HG02981 (cell line): Measurements from ENCODE around the gene CLEC18A.
"Not testable (repeated sequence)": the region's sequence is repeated elsewhere in the genome, so short reads cannot be mapped to it uniquely, and the experiment has no call there.

Source experiments
- ATAC-seq: cut with Tn5 transposase; IDR thresholded peaks from one replicate; pipeline ENCODE4 v1.9.1; 2021; ENCODE audit warnings: mild to moderate bottlenecking, moderate library complexity; ENCODE audit not compliant: unreplicated experiment

The CLEC18A gene

DNA sequence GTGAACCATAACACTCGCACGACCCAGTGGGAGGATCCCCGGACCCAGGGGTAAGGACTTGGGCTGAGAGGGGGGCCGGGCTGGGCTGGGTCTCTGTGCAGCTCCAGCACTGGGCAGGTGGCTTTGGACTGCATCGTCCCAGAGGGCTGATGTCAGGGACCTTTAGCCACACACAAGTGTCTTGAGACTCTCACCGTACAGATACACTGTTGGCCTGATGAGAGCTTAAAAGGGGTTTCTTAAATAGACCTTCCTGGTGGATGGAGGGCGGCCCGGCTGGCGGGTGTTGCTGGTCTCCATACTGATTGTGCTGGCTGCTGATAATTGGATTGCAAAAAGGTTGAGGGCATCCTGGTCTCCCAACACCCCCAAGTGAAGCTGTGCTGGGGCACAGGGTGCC, 21.7 kb upstream of the CLEC18A start:
- ATAC-seq, result no peak

DNA sequence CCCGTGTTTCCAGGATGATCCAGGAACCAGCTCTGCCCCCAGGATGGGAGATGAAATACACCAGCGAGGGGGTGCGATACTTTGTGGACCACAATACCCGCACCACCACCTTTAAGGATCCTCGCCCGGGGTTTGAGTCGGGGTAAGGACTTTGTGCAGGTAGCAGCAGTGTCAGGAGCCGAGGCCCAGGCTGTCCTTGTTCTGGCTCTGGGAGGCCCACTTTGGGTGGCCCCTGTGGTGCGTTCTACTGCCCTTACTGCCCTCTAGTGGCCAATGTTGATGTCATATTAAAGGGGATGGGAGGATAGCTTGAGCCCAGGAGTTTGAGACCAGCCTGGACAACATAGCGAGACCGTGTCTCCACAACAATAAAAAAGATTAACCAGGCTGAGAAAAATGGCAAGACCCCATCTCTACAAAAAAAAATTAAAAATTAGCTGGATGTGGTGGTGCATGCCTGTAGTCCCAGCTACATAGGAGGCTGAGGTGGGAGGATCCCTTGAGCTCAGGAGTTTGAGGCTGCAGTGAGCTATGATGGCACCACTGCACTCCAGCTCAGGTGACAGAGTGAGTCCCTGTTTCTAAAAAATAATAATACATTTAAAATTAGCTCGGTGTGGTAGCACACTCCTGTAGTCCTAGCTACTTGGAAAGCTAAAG, 20.9 kb upstream of the CLEC18A start:
- ATAC-seq, result no peak

DNA sequence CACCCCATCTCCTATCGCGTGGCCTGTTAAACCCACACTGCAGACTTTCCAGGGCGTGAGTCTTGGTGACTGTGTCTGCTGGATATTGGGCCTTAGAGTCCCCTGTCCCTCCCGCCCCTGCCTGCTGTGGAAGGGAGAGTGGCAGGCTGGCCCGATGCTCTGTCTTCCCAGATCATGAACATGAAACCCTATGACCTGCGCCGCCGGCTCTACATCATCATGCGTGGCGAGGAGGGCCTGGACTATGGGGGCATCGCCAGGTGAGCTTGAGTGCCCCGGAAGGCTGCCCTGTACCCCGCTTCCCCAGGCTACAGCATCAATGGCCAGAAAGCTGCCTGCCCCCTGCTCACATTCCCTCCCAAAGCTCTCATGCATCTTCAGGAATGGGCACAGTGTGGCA, 19.5 kb upstream of the CLEC18A start:
- ATAC-seq, result no peak

DNA sequence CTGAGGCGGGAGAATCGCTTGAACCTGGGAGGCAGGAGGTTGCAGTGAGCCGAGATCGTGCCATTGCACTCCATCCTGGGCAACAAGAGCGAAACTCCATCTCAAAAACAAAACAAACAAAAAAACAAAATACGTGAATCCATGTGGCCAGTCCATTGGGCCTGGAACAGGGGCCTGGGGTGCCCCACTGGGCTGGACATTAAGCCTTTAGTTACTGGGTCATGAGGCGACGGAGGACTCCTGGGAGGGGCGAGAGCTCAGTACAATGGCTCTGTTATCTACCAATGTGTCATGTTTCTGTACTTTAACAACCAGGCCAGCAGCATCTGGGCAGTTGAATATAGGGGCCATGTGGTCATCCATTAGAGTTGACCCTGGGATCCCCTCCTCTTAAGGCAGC, 18.9 kb upstream of the CLEC18A start:
- no peak for ATAC-seq

DNA sequence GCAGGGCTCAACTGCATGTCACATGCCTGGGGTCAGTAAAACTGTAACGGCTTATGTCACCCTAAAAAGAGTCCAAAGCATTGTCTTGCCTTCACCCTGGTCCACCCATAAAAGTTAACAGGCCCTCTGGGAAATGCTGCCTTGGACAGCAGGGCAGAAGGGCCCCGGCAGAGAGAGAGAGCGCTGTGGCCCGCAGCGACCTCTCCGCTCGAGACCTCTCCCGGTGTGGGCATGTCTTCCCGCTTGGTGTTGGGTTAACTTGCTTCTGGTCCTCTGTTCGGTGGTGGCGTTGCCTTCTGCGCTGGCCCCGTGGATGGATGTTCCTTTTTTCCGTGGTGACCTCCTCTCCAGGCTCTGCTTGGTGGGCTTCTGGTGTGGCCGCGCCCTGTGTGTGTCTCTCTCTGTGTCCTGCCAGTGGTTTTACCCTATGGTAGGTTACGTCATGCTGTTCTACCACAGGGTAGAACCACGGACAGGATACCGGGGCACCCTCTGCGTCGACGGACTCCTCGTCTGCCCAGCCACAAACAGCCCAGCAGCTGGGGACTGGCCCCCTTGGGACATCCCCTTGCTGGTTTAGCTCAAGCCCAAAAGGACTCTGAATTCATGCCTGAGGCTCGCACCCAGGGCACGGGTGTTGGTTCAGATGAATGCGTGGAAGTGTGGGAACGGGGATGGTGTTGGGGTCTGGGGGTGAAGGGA, 18.3 kb upstream of the CLEC18A start:
- ATAC-seq, result no peak

DNA sequence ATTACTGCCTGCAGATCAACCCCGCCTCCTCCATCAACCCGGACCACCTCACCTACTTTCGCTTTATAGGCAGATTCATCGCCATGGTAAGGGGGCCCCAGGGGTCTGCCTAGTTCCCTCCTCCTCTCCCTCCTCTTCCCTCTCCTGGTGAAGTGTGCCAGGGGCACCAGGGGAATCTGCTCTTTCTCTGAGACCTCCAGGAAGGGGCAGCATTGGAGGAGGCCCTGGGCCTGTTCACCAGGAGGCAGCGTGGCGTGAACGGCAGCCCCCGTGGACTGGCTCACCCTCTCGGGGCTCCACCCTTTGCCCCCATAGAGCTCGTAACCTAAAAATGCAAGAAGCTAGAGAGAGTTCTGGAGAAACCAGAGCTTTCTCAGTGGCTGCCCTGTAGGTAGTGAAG, 17.1 kb upstream of the CLEC18A start:
- no peak for ATAC-seq

GRCh38 chr16:69934751-69935150, 16.4 kb upstream of the CLEC18A start:
- no peak for ATAC-seq

GRCh38 chr16:69935278-69935711, 15.8 kb upstream of the CLEC18A start:
- no peak for ATAC-seq

DNA sequence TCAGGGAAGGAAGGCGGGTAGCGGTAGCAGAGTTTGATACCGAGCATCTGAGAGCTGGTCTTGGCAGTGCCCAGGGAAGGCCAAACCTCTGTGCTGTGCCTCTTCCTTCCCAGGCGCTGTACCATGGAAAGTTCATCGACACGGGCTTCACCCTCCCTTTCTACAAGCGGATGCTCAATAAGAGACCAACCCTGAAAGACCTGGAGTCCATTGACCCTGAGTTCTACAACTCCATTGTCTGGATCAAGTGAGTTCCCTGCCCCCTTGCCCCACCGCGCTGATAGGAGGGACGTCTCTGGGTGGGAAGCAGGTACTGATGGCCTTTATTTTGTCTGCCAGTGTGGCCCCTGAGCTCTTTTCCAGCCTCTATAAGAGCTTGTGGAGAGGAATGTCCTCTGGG, 15.4 kb upstream of the CLEC18A start:
- no peak for ATAC-seq

- ATAC-seq, result no peak
Observed at GRCh38 chr16:69936252-69936651, 14.9 kb upstream of the CLEC18A start.

DNA sequence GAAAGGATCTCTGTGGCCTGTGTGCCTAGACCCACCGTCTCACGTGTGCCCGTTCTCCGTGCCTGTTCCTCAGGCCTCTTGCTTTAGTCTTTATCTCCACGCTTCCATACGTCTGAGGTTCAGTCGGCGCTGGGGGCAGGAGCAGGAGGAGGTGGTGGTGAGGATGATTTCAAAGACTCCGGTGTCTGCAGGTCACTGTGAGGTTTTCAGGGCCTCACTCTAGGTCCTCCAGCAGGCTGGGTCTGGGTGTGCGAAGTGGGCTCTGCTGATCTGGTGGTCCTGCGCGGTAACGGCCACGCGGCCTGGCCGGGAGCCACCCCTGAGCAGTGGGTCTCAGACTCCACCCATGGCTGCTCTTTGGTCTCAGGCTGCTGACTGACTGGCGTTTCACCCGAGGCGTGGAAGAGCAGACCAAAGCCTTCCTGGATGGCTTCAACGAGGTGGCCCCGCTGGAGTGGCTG, 14.4 kb upstream of the CLEC18A start:
- no peak for ATAC-seq

DNA sequence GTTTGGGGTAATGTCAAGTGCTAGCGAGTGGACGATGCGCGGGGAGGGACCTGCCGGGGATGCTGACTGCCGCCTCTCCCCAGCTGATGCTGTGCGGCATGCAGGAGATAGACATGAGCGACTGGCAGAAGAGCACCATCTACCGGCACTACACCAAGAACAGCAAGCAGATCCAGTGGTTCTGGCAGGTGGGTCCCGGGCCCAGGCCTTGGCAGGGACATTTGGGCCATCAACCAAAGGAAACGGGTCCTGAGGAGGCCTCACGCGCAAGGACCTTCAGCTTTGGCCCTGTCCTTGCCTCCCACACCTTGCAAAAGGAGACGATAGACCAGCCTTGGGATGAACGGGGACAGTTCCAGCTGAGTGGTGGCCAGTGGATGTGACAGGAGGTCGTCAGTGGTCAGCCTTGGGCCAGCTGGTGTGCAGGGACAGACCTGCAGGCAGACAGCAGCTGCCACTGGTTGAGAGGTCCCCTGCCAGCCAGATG, 13.6 kb upstream of the CLEC18A start:
- ATAC-seq, result no peak

- ATAC-seq, result no peak
Observed at GRCh38 chr16:69938981-69939820, 11.9 kb upstream of the CLEC18A start.

DNA sequence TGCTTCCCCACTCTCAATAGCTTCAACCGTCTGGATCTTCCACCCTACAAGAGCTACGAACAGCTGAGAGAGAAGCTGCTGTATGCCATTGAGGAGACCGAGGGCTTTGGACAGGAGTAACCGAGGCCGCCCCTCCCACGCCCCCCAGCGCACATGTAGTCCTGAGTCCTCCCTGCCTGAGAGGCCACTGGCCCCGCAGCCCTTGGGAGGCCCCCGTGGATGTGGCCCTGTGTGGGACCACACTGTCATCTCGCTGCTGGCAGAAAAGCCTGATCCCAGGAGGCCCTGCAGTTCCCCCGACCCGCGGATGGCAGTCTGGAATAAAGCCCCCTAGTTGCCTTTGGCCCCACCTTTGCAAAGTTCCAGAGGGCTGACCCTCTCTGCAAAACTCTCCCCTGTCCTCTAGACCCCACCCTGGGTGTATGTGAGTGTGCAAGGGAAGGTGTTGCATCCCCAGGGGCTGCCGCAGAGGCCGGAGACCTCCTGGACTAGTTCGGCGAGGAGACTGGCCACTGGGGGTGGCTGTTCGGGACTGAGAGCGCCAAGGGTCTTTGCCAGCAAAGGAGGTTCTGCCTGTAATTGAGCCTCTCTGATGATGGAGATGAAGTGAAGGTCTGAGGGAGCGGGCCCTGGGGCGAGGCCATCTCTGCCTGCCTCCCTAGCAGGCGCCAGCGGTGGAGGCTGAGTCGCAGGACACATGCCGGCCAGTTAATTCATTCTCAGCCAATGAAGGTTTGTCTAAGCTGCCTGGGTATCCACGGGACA, 11.1 kb upstream of the CLEC18A start:
- no peak for ATAC-seq

DNA sequence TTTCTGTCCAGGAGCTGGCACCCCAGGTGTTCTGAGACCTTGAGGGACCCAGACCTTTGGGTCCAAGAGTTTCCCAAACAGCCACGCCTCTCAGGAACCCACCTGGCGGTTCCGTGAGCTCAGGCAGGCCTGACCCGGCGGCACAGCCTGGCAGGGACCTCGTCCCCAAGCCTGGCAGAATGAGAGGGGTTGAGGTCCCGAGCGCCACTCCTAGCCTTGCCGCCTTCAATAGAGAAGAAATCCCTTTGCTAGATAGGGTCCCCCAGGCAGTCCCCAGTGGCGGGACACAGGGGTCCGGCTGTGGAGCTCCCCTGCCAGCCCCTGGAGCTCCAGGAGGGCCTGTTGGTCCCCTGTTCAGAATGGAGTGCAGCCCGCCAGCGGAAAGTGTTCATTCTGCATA, 10.5 kb upstream of the CLEC18A start:
- ATAC-seq, result no peak

- no peak for ATAC-seq
Observed at GRCh38 chr16:69941251-69942098, 9.7 kb upstream of the CLEC18A start.

DNA sequence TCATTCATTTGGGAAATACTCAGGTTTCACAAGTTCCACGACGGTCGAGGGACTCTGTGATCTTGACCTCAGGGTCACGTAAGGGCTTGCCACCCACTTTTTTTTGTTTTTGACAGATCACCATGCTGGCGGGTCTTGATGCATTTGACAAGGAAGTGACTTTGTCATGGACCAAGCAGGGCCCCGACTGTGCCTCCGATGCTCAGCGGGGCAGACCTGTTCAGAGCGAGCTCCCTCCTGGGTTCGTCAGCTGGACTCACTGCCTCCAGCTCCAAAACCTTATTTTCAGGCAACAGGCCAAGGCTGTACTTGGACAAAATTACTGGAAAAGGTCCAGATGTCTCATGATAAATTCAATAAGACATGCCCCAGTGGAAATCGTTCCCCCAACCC, 9.0 kb upstream of the CLEC18A start:
- no peak for ATAC-seq

DNA sequence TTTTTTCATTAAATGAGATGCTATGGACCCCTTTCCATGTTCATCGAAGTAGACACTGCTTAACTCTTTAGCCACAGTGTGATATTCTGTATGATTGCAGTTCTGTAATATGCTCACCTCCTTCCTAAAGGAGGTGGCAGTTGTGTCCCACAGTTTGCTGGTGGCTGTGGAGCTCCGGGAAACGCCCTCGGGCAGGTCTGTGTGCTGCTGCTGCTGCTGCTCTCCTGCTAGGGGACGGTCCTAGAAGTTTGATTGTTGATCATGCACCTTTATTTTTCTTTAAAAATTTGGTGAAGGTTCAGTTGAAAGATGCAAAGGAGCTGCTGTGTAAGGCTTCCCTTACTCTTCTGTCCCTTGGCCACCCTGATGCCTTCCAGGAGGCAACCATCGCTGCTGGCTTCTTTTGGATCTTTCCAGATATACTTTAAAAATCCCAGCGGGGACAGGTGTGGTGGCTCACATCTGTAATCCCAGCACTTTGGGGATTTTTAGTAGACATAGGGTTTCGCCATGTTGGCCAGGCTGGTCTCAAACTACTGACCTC, 8.4 kb upstream of the CLEC18A start:
- ATAC-seq, result no peak

DNA sequence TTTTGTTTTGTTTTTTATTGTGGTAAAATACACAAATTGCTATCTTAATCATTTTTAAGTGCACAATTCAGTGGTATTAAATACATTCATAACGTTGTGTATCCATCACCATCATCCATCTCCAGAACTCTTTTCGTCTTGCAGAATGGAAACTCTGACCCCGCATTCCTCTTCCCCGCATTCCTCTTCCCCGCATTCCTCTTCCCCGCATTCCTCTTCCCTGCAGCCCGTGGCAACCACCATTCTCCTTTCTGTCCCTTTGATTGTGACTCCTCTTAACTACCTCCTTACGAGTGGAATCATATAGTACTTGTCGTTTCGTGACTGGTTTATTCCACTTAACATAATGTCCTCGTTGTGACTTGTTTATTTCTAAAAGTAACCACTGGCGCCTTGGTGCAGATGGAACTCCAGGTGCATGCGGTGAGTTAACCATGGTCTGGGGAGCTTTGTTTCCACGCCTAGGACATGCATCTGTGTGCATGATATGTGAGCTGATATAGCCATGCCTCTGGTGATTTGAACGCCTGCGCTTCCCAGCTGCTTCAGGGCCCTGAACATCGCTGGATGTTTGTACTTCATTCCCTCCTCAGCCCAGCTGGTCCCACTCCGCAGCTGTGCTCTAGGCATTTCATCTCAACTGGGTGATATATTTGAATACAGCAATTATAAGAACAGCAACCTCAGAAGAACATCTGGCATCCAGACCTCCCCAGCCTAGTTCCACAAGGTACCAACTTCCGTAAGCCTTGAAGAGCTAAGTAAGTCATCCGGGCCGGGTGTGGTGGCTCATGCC, 7.7 kb upstream of the CLEC18A start:
- ATAC-seq, result not testable (repeated sequence)
